HG02588 (cell line): ENCODE results near the gene BORCS5.

Source experiments
- ATAC-seq: cut with Tn5 transposase; IDR thresholded peaks from one replicate; pipeline ENCODE4 v1.9.1; 2021; ENCODE audit warnings: mild to moderate bottlenecking, moderate library complexity; ENCODE audit not compliant: unreplicated experiment

BORCS5 gene

DNA sequence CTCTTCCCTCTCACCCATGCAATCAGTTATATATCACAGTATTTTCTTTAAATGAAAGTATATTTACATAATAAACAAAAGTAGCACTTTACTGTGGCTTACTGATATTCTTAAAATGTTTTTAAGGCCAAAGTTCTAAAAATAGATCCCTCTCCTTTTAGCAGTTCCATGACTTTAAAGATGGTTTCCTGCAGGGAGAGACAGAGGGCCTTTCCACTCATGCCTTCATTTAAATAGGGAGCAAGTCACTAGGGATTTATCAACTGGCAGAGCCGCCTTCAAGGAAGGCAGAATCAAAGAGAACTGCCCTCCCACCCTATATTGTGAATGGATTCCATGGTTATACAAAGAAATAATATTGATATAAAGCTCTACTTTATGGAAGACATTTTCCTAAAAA is 150.2 kb downstream of the BORCS5 start:
- ATAC-seq = no peak

GRCh38 chr12:12508612-12509011 is 151.7 kb downstream of the BORCS5 start:
- no peak for ATAC-seq

- no peak for ATAC-seq
These were observed 153.3 kb downstream of the BORCS5 start for GRCh38 chr12:12510141-12510540.

DNA sequence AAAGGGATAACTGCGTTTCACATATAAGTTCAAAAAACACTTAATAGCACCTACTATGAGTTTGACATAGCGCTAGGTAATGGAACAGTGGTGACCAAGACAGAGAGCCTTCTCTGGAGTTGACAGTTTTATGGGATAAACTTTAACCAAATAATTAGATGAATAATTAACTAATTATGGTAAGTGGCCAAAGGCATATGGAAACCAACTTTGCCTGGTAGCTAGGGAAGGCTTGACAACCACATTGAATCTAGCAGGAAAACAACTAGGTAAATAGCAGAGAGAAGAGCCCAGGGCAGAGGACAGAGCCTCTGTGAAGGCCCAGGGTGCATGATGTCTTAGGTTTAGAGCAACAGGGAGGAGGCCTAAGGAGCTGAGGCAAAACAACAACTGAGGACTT is 153.7 kb downstream of the BORCS5 start:
- no peak for ATAC-seq

DNA sequence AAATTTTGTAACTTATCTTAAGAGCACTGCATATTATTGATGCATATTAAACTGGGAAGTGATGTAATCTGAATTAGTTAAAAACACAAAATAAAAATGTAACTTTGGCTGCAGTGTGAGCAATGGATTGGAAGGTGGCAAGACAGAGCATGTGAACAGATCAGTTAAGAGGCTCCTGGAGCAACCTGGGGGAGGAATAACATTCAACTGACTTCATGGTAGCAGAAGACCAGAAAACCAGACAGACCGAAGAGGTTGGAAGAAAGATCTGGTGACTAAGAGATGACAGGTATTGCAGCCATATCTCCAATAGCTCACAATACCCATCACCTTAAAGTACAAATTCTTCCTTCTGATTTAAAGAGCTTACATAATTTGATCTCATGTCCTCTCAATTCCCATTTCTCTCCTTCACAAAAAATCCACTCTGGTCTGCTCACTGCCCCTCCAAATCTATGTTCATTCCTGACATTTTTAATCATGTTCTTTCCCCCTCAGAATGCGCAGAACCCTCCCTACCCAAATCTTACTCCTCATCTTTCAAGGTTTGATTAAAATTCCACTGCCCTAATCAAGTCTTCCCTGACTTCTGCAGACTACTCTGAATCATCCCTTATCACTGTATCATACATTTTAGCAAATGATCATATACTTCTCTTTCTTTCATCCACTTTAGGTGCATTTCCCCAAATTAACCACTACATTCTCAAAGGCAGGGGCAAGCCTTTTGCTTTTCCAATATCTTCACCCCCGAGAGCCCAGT is 154.3 kb downstream of the BORCS5 start:
- no peak for ATAC-seq

DNA sequence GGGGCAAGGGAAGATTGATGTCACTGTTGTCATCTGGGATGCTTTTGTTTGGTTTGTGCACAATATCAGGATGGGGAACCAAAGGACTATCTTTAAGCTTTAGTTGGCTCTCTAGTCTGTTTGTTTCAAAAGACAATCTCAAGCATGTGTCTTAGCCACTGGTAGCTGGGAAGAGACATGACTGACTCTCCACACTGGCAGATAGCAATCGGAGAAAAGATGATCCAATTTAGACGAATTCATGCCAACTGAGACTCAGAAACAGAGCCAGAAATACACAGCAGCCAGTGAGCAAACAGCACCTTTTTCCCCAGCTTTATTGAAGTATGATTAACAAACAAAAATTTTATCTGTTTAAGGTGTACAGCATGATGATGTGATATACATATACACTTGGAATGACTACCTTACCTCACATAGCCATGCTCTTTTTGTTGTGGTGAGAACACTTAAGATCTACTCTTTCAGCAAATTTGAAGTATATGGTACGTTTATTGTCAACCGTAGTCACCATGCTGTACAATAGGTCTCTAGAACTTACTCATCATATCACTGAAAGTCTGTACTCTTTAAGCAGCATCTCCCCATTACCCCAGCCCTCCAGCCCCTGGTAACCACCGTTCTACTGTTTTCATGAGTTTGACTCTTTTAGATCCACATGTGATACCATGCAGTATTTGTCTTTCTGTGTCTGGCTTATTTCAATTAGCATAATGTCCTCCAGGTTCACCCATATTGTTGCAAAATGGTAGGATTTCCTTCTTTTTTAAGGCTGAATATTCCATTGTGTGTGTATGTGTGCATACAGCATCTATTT is 155.2 kb downstream of the BORCS5 start:
- no peak for ATAC-seq

DNA sequence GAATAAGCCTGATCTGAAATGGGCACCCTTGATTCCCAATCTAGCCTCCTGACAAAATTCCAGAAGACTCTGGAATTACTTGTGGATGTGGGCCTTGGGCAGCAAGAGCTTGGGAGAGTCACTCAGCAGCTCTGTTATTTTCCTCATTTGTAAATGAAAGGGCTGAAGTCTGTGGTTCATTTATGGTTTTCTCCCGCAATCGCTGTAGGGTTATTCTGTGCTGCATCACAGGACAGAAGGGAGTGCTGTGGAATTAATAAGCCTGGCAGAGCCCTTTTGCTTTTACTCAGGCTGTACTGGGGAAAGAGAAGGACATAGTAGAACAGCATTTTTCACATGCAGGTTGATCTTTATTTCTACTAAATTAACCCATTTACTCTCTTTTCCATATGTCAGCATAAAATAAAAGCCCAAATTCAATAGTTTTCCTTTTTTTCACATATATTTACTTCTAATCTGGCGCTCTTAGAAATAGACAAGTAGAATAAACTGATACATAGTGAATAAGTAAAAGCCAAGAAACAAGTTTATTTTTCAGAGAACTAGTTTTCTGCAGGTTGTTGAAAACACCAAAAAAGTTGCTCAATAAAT is 156.6 kb downstream of the BORCS5 start:
- no peak for ATAC-seq

- no peak for ATAC-seq
These were observed 161.6 kb downstream of the BORCS5 start for GRCh38 chr12:12518464-12518845.

DNA sequence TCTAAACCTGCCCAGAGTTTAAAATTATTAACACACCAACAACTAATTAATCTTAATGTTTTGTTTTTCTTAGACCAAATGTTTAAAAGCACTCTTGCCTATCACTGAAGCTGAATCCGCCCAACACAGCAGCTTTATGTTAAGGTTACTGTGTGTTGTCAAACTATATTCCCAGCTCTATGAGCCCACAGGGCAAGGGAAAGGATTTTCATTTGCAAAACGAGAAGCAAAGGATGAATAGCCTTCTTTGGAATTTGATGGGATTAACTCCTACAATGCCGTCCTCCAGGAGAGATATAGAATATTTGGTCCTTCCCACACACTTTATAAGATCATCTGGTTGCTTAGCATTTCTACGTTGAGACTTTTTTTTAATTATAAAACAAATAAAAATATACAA is 162.0 kb downstream of the BORCS5 start:
- ATAC-seq = no peak
